ENCODE results near the gene OMP. TPM values are rescaled to one million over a fixed set of nuclear protein-coding genes. Genes with fewer than 3 reads are reported as not detected.

OMP gene
- total and polyA plus RNA-seq, 2 donors from 2014 or later = 1.8 TPM; not detected in 1

GRCh38 chr11:77068457-77069335, 33.9 kb upstream of the OMP start:
- DNase-seq = peak in 1 of 5 donors; percentile 45
- no peak overlapping the region for H3K9ac ChIP-seq (ENCODE audit: low read length in 3 of 3)
- no peaks in the 10 kb centered on the region for H3K27me3 ChIP-seq (ENCODE audit: control insufficient read depth, insufficient read depth, low read length)
- H3K4me3 ChIP-seq (ENCODE audit: low read length in 3 of 3) = peak overlapping the region in 1 of 3 donors; percentile 79
- no peak overlapping the region for H3K27ac ChIP-seq (ENCODE audit: low read depth in 2 of 2, low read length in 2 of 2)
- intact Hi-C loops (cut with DNase I) = no loop called here
- no peaks in the 10 kb centered on the region for H3K9me3 ChIP-seq (ENCODE audit: control insufficient read depth in 2 of 3, insufficient read depth in 1 of 3, low read length in 3 of 3)
- no peak for FAIRE-seq
- TF ChIP-seq CTCF (IDR thresholded peaks at IDR 0.05; ENCODE audit: borderline replicate concordance, extremely low read depth, insufficient read depth) = no peak
- peaks cover 5 to 45% (median 29%) of the 10 kb centered on the region in 3 donors for H3K4me1 ChIP-seq (ENCODE audit: control insufficient read depth in 2 of 3, insufficient read depth in 2 of 3, low read depth in 1 of 3, low read length in 3 of 3)
- no peaks in the 10 kb centered on the region for H3K36me3 ChIP-seq (ENCODE audit: control insufficient read depth in 2 of 3, insufficient read depth in 3 of 3, low read length in 3 of 3)

- Histone ChIP-seq H3K36me3 (ENCODE audit: control insufficient read depth in 2 of 3, insufficient read depth in 3 of 3, low read length in 3 of 3) (no peaks in the 10 kb centered on the region), H3K27me3 (ENCODE audit: control insufficient read depth, insufficient read depth, low read length) (no peaks in the 10 kb centered on the region), H3K27ac (ENCODE audit: low read depth in 2 of 2, low read length in 2 of 2) (no peak overlapping the region), H3K9me3 (ENCODE audit: control insufficient read depth in 2 of 3, insufficient read depth in 1 of 3, low read length in 3 of 3) (no peaks in the 10 kb centered on the region), H3K9ac (ENCODE audit: low read length in 3 of 3) (no peak overlapping the region), H3K4me1 (ENCODE audit: control insufficient read depth in 2 of 3, insufficient read depth in 2 of 3, low read depth in 1 of 3, low read length in 3 of 3) (peaks cover 5 to 53% (median 36%) of the 10 kb centered on the region in 3 donors), H3K4me3 (ENCODE audit: low read length in 3 of 3) (no peak overlapping the region)
- DNase-seq = peak in 1 of 5 donors; percentile 31
- intact Hi-C loops (cut with DNase I) = no loop called here
- TF ChIP-seq CTCF (IDR thresholded peaks at IDR 0.05; ENCODE audit: borderline replicate concordance, extremely low read depth, insufficient read depth) = no peak
- no peak for FAIRE-seq
Measured at GRCh38 chr11:77069336-77069968, 33.2 kb upstream of the OMP start.

GRCh38 chr11:77069969-77070582, 32.6 kb upstream of the OMP start:
- no peak for TF ChIP-seq CTCF (IDR thresholded peaks at IDR 0.05; ENCODE audit: borderline replicate concordance, extremely low read depth, insufficient read depth)
- Histone ChIP-seq H3K27ac (ENCODE audit: low read depth in 2 of 2, low read length in 2 of 2) (no peak overlapping the region), H3K9me3 (ENCODE audit: control insufficient read depth in 2 of 3, insufficient read depth in 1 of 3, low read length in 3 of 3) (no peaks in the 10 kb centered on the region), H3K27me3 (ENCODE audit: control insufficient read depth, insufficient read depth, low read length) (no peaks in the 10 kb centered on the region), H3K9ac (ENCODE audit: low read length in 3 of 3) (no peak overlapping the region), H3K4me1 (ENCODE audit: control insufficient read depth in 2 of 3, insufficient read depth in 2 of 3, low read depth in 1 of 3, low read length in 3 of 3) (peaks cover 5 to 56% (median 38%) of the 10 kb centered on the region in 3 donors), H3K4me3 (ENCODE audit: low read length in 3 of 3) (no peak overlapping the region), H3K36me3 (ENCODE audit: control insufficient read depth in 2 of 3, insufficient read depth in 3 of 3, low read length in 3 of 3) (no peaks in the 10 kb centered on the region)
- DNase-seq (peak in 1 of 5 donors; percentile 37), FAIRE-seq (no peak)
- intact Hi-C loops (cut with DNase I) = no loop called here
